Transverse colon (tissue), 4 donors: ENCODE data around the gene EP400.

Experiments
- EP300 ChIP-seq: sonication (generic); formaldehyde crosslinking; IDR thresholded peaks from one replicate; pipeline ENCODE4 v1.6.1; 2017; ENCODE audit warnings: antibody characterized with exemption, low read depth
- POLR2A ChIP-seq: fragments of 450-650 bp; IDR thresholded peaks from one replicate; pipeline ENCODE4 v1.6.1; 2016; ENCODE audit warnings: antibody characterized with exemption, mild to moderate bottlenecking, moderate library complexity
- POLR2AphosphoS5 ChIP-seq, 3 donors: sonication (generic); formaldehyde crosslinking; IDR thresholded peaks; one replicate each; pipeline ENCODE4 v1.6.1; 2016; ENCODE audit warnings: antibody characterized with exemption in 3 of 3
- TF ChIP-seq, protein P1 (sequence below), 5 experiments: fragments of 200-600 bp in 3 of 5; fragments of 450-650 bp in 2 of 5; sonication (generic) in 3 of 5; IDR thresholded peaks; 1 replicate in 2 of 5; 2 replicates in 3 of 5; pipeline ENCODE4 v1.5.1; 2016 to 2017; ENCODE audit warnings: antibody characterized with exemption in 5 of 5, inconsistent platforms in 3 of 5, mild to moderate bottlenecking in 2 of 5, moderate library complexity in 1 of 5

DNA sequence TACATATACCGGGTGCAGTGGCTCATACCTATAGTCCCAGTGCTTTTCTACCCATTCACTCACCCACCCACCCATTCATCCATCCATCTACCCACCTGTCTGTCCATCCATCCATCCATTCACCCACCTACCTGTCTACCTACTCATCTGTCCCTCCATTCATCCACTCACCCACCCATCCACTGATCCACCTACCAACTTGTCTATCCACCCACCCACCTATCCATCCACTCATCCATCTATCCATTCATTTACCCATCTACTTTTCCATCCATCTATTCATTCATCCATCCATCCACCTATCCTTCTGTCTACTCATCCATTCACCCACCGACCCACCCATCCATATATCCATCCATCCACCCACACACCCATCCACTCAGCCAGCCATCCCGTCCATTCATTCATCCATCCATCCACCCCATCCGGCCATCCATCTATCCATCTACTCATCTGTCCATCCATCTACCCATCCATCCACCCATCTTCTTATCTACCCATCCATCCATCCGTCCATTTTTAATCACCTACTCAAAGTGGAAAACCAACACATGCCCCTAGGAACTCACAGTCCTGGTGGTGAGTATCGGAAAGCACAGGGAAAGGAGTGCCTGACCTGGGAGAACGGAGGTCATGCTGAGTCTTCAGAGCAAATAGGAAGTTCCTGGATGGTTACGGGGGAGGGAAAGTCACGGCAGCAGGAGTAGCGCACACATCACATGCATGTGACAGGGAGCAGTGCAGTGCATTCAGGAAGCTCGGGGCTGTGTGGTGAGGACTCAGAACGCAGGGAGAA, 174.4 kb downstream of the EP400 start:
- TF ChIP-seq, protein P1, sequence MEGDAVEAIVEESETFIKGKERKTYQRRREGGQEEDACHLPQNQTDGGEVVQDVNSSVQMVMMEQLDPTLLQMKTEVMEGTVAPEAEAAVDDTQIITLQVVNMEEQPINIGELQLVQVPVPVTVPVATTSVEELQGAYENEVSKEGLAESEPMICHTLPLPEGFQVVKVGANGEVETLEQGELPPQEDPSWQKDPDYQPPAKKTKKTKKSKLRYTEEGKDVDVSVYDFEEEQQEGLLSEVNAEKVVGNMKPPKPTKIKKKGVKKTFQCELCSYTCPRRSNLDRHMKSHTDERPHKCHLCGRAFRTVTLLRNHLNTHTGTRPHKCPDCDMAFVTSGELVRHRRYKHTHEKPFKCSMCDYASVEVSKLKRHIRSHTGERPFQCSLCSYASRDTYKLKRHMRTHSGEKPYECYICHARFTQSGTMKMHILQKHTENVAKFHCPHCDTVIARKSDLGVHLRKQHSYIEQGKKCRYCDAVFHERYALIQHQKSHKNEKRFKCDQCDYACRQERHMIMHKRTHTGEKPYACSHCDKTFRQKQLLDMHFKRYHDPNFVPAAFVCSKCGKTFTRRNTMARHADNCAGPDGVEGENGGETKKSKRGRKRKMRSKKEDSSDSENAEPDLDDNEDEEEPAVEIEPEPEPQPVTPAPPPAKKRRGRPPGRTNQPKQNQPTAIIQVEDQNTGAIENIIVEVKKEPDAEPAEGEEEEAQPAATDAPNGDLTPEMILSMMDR (IDR thresholded peaks at IDR 0.05) = no peak
- TF ChIP-seq POLR2A (no peak), POLR2AphosphoS5 (IDR thresholded peaks at IDR 0.05) (no peak), EP300 (no peak)
